Measurements from ENCODE around the gene TAS2R46.
"Not testable (repeated sequence)": the region's sequence is repeated elsewhere in the genome, so short reads cannot be mapped to it uniquely, and the experiment has no call there.

Gene TAS2R46

GRCh38 chr12:11069854-11070365 is 7.8 kb upstream of the TAS2R46 start:
- ChIA-PET CTCF (no interaction called here), POLR2A (no interaction called here)
- DNase-seq (ENCODE audit: extremely low spot score): no peak
- no peak for TF ChIP-seq ELF4 (IDR thresholded peaks at IDR 0.05)
- TF ChIP-seq FOXM1 (IDR thresholded peaks at IDR 0.05; ENCODE audit: borderline replicate concordance): no peak
- no peak for TF ChIP-seq HDGF (IDR thresholded peaks at IDR 0.05; ENCODE audit: borderline replicate concordance)
- no peak for TF ChIP-seq FOXK2 (IDR thresholded peaks at IDR 0.05)
- no peak for TF ChIP-seq TARDBP (IDR thresholded peaks at IDR 0.05)
- no peak for TF ChIP-seq ZNF384 (IDR thresholded peaks at IDR 0.05)

- ChIA-PET POLR2A (no interaction called here), CTCF (no interaction called here)
- TF ChIP-seq FOXM1 (IDR thresholded peaks at IDR 0.05; ENCODE audit: borderline replicate concordance) (no peak), ZNF384 (IDR thresholded peaks at IDR 0.05) (no peak), LEF1 (IDR thresholded peaks at IDR 0.05; ENCODE audit: borderline replicate concordance) (no peak), L3MBTL2 (conservative IDR thresholded peaks at IDR 0.05) (no peak), PKNOX1 (IDR thresholded peaks at IDR 0.05) (no peak), FOXK2 (IDR thresholded peaks at IDR 0.05) (no peak), BHLHE40 (IDR thresholded peaks at IDR 0.05; ENCODE audit: borderline replicate concordance) (no peak), SUZ12 (IDR thresholded peaks at IDR 0.05) (no peak), HDGF (IDR thresholded peaks at IDR 0.05; ENCODE audit: borderline replicate concordance) (no peak), NFRKB (IDR thresholded peaks at IDR 0.05) (no peak), SP1 (IDR thresholded peaks at IDR 0.05) (no peak)
- DNase-seq (ENCODE audit: extremely low spot score): no peak
These were observed 5.4 kb upstream of the TAS2R46 start for GRCh38 chr12:11067514-11067913.

GRCh38 chr12:11059784-11060183 is 2.3 kb downstream of the TAS2R46 start:
- POLR2A ChIA-PET: no interaction called here
- no peak for DNase-seq (ENCODE audit: extremely low spot score)
- TF ChIP-seq LEF1 (IDR thresholded peaks at IDR 0.05; ENCODE audit: borderline replicate concordance): no peak
- no peak for TF ChIP-seq TARDBP (IDR thresholded peaks at IDR 0.05)
- TF ChIP-seq ARNT (IDR thresholded peaks at IDR 0.05): no peak
- no peak for TF ChIP-seq FOXM1 (IDR thresholded peaks at IDR 0.05; ENCODE audit: borderline replicate concordance)
- TF ChIP-seq SP1 (IDR thresholded peaks at IDR 0.05): no peak
- TF ChIP-seq FOXK2 (IDR thresholded peaks at IDR 0.05): no peak
- TF ChIP-seq FOXA1 (IDR thresholded peaks at IDR 0.05): no peak
- TF ChIP-seq HDGF (IDR thresholded peaks at IDR 0.05; ENCODE audit: borderline replicate concordance): no peak
- TF ChIP-seq CTBP1 (IDR thresholded peaks at IDR 0.05; ENCODE audit: borderline replicate concordance): no peak
- TF ChIP-seq BHLHE40 (IDR thresholded peaks at IDR 0.05; ENCODE audit: borderline replicate concordance): no peak
- no peak for TF ChIP-seq SUZ12 (IDR thresholded peaks at IDR 0.05)
- no peak for TF ChIP-seq L3MBTL2 (conservative IDR thresholded peaks at IDR 0.05)
- no peak for TF ChIP-seq ELF4 (IDR thresholded peaks at IDR 0.05)
- TF ChIP-seq NFRKB (IDR thresholded peaks at IDR 0.05): no peak
- no peak for TF ChIP-seq PKNOX1 (IDR thresholded peaks at IDR 0.05)
- no peak for TF ChIP-seq ZNF384 (IDR thresholded peaks at IDR 0.05)
- CTCF ChIA-PET: no interaction called here

GRCh38 chr12:11059041-11059440 is 3.1 kb downstream of the TAS2R46 start:
- DNase-seq (ENCODE audit: extremely low spot score): no peak
- ChIA-PET POLR2A (no interaction called here), CTCF (no interaction called here)
- no peak for TF ChIP-seq L3MBTL2 (conservative IDR thresholded peaks at IDR 0.05)
- no peak for TF ChIP-seq ZNF384 (IDR thresholded peaks at IDR 0.05)
- no peak for TF ChIP-seq HDGF (IDR thresholded peaks at IDR 0.05; ENCODE audit: borderline replicate concordance)
- TF ChIP-seq CTBP1 (IDR thresholded peaks at IDR 0.05; ENCODE audit: borderline replicate concordance): no peak
- TF ChIP-seq TARDBP (IDR thresholded peaks at IDR 0.05): no peak

- POLR2A ChIA-PET: no interaction called here
- CTCF ChIA-PET: no interaction called here
These were observed 6.8 kb downstream of the TAS2R46 start for GRCh38 chr12:11055306-11055705.

GRCh38 chr12:11049806-11050531 is 12.1 kb downstream of the TAS2R46 start:
- DNase-seq (ENCODE audit: extremely low spot score); POLR2A ChIA-PET; CTCF ChIA-PET: not testable (repeated sequence)

More at GRCh38 chr12:11055306-11055705, 6.8 kb downstream of the TAS2R46 start:
- no peak for DNase-seq (ENCODE audit: extremely low spot score)
- TF ChIP-seq CTBP1 (IDR thresholded peaks at IDR 0.05; ENCODE audit: borderline replicate concordance) (no peak), ARNT (IDR thresholded peaks at IDR 0.05) (no peak), NFRKB (IDR thresholded peaks at IDR 0.05) (no peak), HDGF (IDR thresholded peaks at IDR 0.05; ENCODE audit: borderline replicate concordance) (no peak), FOXK2 (IDR thresholded peaks at IDR 0.05) (no peak), ELF4 (IDR thresholded peaks at IDR 0.05) (no peak), ZNF384 (IDR thresholded peaks at IDR 0.05) (no peak), PKNOX1 (IDR thresholded peaks at IDR 0.05) (no peak), BHLHE40 (IDR thresholded peaks at IDR 0.05; ENCODE audit: borderline replicate concordance) (no peak), SP1 (IDR thresholded peaks at IDR 0.05) (no peak), L3MBTL2 (conservative IDR thresholded peaks at IDR 0.05) (no peak), TARDBP (IDR thresholded peaks at IDR 0.05) (no peak), FOXM1 (IDR thresholded peaks at IDR 0.05; ENCODE audit: borderline replicate concordance) (no peak), LEF1 (IDR thresholded peaks at IDR 0.05; ENCODE audit: borderline replicate concordance) (no peak), SUZ12 (IDR thresholded peaks at IDR 0.05) (no peak)

GRCh38 chr12:11041366-11041765 is 20.7 kb downstream of the TAS2R46 start:
- POLR2A ChIA-PET; CTCF ChIA-PET; DNase-seq (ENCODE audit: extremely low spot score): not testable (repeated sequence)

Data from HEK293T (cell line).